ENCODE measurements around the gene IL3. TPM values are rescaled to one million over a fixed set of nuclear protein-coding genes. Genes with fewer than 3 reads are reported as not detected.

The IL3 gene
- total and polyA plus RNA-seq, 2 of the 4 experiments (the other 2 are of a cell fraction), result not detected

GRCh38 chr5:132013006-132013689 is 47.3 kb upstream of the IL3 start:
- Histone ChIP-seq H4K91ac (ENCODE audit: insufficient read depth, low read depth, low read length) (no peak overlapping the region), H2BK15ac (ENCODE audit: low read depth, low read length) (no peak overlapping the region), H4K20me1 (ENCODE audit: insufficient read depth, low read length) (peaks cover 5% of the 10 kb centered on the region; the same call in 1 of the 2 replicates), H3K9me3 (ENCODE audit: control insufficient read depth, insufficient read depth, low read length) (no peaks in the 10 kb centered on the region), H3K79me1 (ENCODE audit: low read depth in 1 of 2, low read length in 2 of 2) (no peaks in the 10 kb centered on the region), H3K4me2 (ENCODE audit: low read depth, low read length) (no peak overlapping the region), H2BK5ac (ENCODE audit: low read depth, low read length, poor library complexity, severe bottlenecking) (no peak overlapping the region), H2BK20ac (ENCODE audit: low read depth, low read length) (no peak overlapping the region), H3K36me3 (ENCODE audit: control insufficient read depth, insufficient read depth, low read length) (no peaks in the 10 kb centered on the region), H2AK5ac (ENCODE audit: low read depth, low read length) (no peak overlapping the region), H3K56ac (ENCODE audit: extremely low read depth, insufficient read depth, low read length) (no peak overlapping the region), H3K23ac (ENCODE audit: low read depth, low read length) (no peak overlapping the region), H3K27me3 (ENCODE audit: control insufficient read depth, insufficient read depth, low read length) (peaks cover 55% of the 10 kb centered on the region), H4K5ac (ENCODE audit: low read depth, low read length) (no peak overlapping the region), H3K9me1 (ENCODE audit: insufficient read depth, low read length) (0 out of 2 replicates have a peak, but pooled peaks cover 4% of the 10 kb centered on the region), H3K27ac (ENCODE audit: insufficient read depth, low read length) (no peak overlapping the region), H2AK9ac (replicated peaks; ENCODE audit: low read depth, low read length, poor library complexity) (no peak overlapping the region), H3K14ac (replicated peaks; ENCODE audit: low read depth, low read length) (no peak overlapping the region), H3K4me1 (ENCODE audit: control insufficient read depth, insufficient read depth, low read length) (no peaks in the 10 kb centered on the region), H3K4me3 (ENCODE audit: insufficient read depth, low read depth, low read length) (no peak overlapping the region), H4K8ac (ENCODE audit: low read depth in 2 of 2, low read length in 2 of 2) (no peak overlapping the region), H3K9ac (ENCODE audit: low read depth, low read length) (no peak overlapping the region), H2AFZ (replicated peaks; ENCODE audit: low read length, poor library complexity) (no peak overlapping the region), H3K4ac (ENCODE audit: low read depth, low read length) (no peak overlapping the region), H2BK120ac (ENCODE audit: low read depth, low read length) (no peak overlapping the region), H3K18ac (ENCODE audit: low read depth, low read length) (no peak overlapping the region)
- ATAC-seq (ENCODE audit: low read depth) (no peak), DNase-seq (no peak)
- ChIA-PET CTCF (no interaction called here), POLR2A (ENCODE audit: unreplicated experiment) (no interaction called here)
- no TSS peak for BruUV-seq (replicated peaks)
- TF ChIP-seq CHD1 (IDR thresholded peaks at IDR 0.05; ENCODE audit: low read depth, low read length), result no peak
- TF ChIP-seq FOS (IDR thresholded peaks at IDR 0.05; ENCODE audit: low read depth, low read length), result no peak
- TF ChIP-seq CTCF (conservative IDR thresholded peaks at IDR 0.05; ENCODE audit: low read depth, low read length), result no peak
- TF ChIP-seq RAD21 (IDR thresholded peaks at IDR 0.05; ENCODE audit: low read length), result no peak
- TF ChIP-seq, protein P1, sequence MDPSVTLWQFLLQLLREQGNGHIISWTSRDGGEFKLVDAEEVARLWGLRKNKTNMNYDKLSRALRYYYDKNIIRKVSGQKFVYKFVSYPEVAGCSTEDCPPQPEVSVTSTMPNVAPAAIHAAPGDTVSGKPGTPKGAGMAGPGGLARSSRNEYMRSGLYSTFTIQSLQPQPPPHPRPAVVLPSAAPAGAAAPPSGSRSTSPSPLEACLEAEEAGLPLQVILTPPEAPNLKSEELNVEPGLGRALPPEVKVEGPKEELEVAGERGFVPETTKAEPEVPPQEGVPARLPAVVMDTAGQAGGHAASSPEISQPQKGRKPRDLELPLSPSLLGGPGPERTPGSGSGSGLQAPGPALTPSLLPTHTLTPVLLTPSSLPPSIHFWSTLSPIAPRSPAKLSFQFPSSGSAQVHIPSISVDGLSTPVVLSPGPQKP (IDR thresholded peaks at IDR 0.05; ENCODE audit: borderline replicate concordance, low read depth, low read length), result no peak
- in situ Hi-C loops (cut with MboI; ENCODE audit: low sequenced_read_pairs), result no loop called here
- dilution Hi-C loops (cut with HindIII; ENCODE audit: low sequenced_read_pairs, unreplicated experiment), result no loop called here
- intact Hi-C loops (cut with micrococcal nuclease), result no loop called here
- WGBS, 2 experiments (ENCODE audit: extremely low coverage in 2 of 2, insufficient read length in 1 of 2), result 93% methylated on average over 3 of the region's 5 CpGs; no CpG with 5 or more reads in 1 of the 2 experiments
